Common myeloid progenitor, CD34-positive (primary cell): ENCODE data around the gene RAB37.

Experiments used
- CTCF ChIA-PET: fragments of 350-600 bp; sonication (Branson Sonifier 250); formaldehyde crosslinking; loops from one replicate; lab custom pipeline; 2021; ENCODE audit warnings: antibody characterized with exemption; lab: Charles Lee
- POLR2A ChIA-PET: fragments of 350-600 bp; sonication (Branson Sonifier 250); formaldehyde crosslinking; loops from one replicate; lab custom pipeline; 2021; ENCODE audit warnings: antibody characterized with exemption; lab: Charles Lee
- DNase-seq, 3 donors: peaks; one replicate each; pipeline versions ENCODE4 v3.0.0 to v3.0.0-alpha.2; 2013
- H3K27ac ChIP-seq, 2 experiments: 1 replicate in 1 of 2; 2 replicates in 1 of 2; pipeline ENCODE4 v1.7.0; 2013; ENCODE audit warnings: inconsistent platforms in 2 of 2, low read length in 2 of 2, mild to moderate bottlenecking in 2 of 2, low read depth in 1 of 2, moderate library complexity in 1 of 2; ENCODE audit not compliant: severe bottlenecking in 2 of 2, insufficient read depth in 1 of 2, poor library complexity in 1 of 2
- H3K27me3 ChIP-seq, 5 experiments: replicated peaks in 2 of 5; 1 replicate in 3 of 5; 2 replicates in 2 of 5; pipeline versions ENCODE4 v1.6.1 to v1.7.0; 2013; ENCODE audit warnings: low read length in 4 of 5, mild to moderate bottlenecking in 2 of 5, moderate library complexity in 2 of 5, inconsistent platforms in 1 of 5; ENCODE audit not compliant: insufficient read depth in 5 of 5, control insufficient read depth in 4 of 5
- H3K36me3 ChIP-seq, 4 experiments: 1 replicate in 2 of 4; 2 replicates in 2 of 4; pipeline versions ENCODE4 v1.6.1 to v1.7.0; 2013; ENCODE audit warnings: low read length in 3 of 4, control low read depth in 1 of 4, mild to moderate bottlenecking in 1 of 4; ENCODE audit not compliant: control insufficient read depth in 4 of 4, insufficient read depth in 4 of 4
- H3K4me1 ChIP-seq, 4 experiments: 1 replicate in 3 of 4; 2 replicates in 1 of 4; pipeline versions ENCODE4 v1.6.1 to v1.7.1; 2013; ENCODE audit warnings: low read length in 3 of 4, mild to moderate bottlenecking in 3 of 4, control low read depth in 1 of 4, inconsistent platforms in 1 of 4, moderate library complexity in 1 of 4; ENCODE audit not compliant: control insufficient read depth in 4 of 4, insufficient read depth in 4 of 4; ENCODE audit errors: control extremely low read depth in 1 of 4
- H3K4me3 ChIP-seq, 7 experiments: 1 replicate in 4 of 7; 2 replicates in 3 of 7; pipeline versions ENCODE4 v1.5.1 to v1.7.0; 2013; ENCODE audit warnings: mild to moderate bottlenecking in 7 of 7, low read length in 6 of 7, moderate library complexity in 6 of 7, inconsistent platforms in 2 of 7, low read depth in 2 of 7, control low read depth in 1 of 7; ENCODE audit not compliant: insufficient read depth in 4 of 7, control insufficient read depth in 1 of 7; ENCODE audit errors: extremely low read depth in 1 of 7
- H3K9me3 ChIP-seq, 5 experiments: 1 replicate in 4 of 5; 2 replicates in 1 of 5; pipeline versions ENCODE4 v1.6.1 to v1.7.1; 2013; ENCODE audit warnings: low read length in 4 of 5, mild to moderate bottlenecking in 2 of 5, inconsistent platforms in 1 of 5, low read depth in 1 of 5, moderate library complexity in 1 of 5; ENCODE audit not compliant: control insufficient read depth in 4 of 5, insufficient read depth in 2 of 5; ENCODE audit errors: control extremely low read depth in 1 of 5
- WGBS: methylation state at CpG from one replicate; pipeline ENCODE4 v1.1.5; 2013; ENCODE audit not compliant: insufficient coverage; 5-methylcytosine and 5-hydroxymethylcytosine counted together

Gene RAB37

GRCh38 chr17:74697515-74697914, 39.5 kb upstream of the RAB37 start:
- POLR2A ChIA-PET = no interaction called here
- H3K27me3 ChIP-seq = no peaks in the 10 kb centered on the region
- CTCF ChIA-PET = interaction anchor here (1.1 to 3.3 kb wide), 3 partner anchors 11 to 62 kb away, joined by 3 to 15 read pairs (median 3); partner anchors contain the start of gene RAB37
- no peak overlapping the region for H3K4me3 ChIP-seq
- H3K9me3 ChIP-seq = peaks cover 0 to 2% (median 0%) of the 10 kb centered on the region in 5 experiments
- peaks cover 2 to 54% (median 21%) of the 10 kb centered on the region in 4 experiments for H3K36me3 ChIP-seq
- peaks cover 0 to 8% (median 0%) of the 10 kb centered on the region in 4 experiments for H3K4me1 ChIP-seq
- DNase-seq = no peak
- no peak overlapping the region for H3K27ac ChIP-seq
- 82% methylated on average over 1 of the region's 2 CpGs for WGBS

GRCh38 chr17:74698069-74698468, 39.0 kb upstream of the RAB37 start:
- Histone ChIP-seq H3K27me3 (no peaks in the 10 kb centered on the region), H3K4me3 (no peak overlapping the region), H3K4me1 (peaks cover 0 to 8% (median 0%) of the 10 kb centered on the region in 4 experiments), H3K27ac (no peak overlapping the region), H3K36me3 (peaks cover 2 to 59% (median 26%) of the 10 kb centered on the region in 4 experiments), H3K9me3 (peaks cover 0 to 2% (median 0%) of the 10 kb centered on the region in 5 experiments)
- WGBS = 100% methylated on average over 5 of the region's 7 CpGs
- DNase-seq = no peak
- CTCF ChIA-PET = interaction anchor here (1.1 to 3.3 kb wide), 4 partner anchors 11 to 62 kb away, joined by 3 to 15 read pairs (median 4); partner anchors contain the start of gene RAB37
- POLR2A ChIA-PET = interaction anchor here (0.7 kb wide), 1 partner anchor 140 kb away, joined by 4 read pairs; no protein-coding TSS in a partner anchor

GRCh38 chr17:74699236-74699635, 37.8 kb upstream of the RAB37 start:
- Histone ChIP-seq H3K9me3 (peaks cover 0 to under 1% (median 0%) of the 10 kb centered on the region in 5 experiments), H3K4me1 (peaks cover 0 to 8% (median 0%) of the 10 kb centered on the region in 4 experiments), H3K4me3 (no peak overlapping the region), H3K27me3 (no peaks in the 10 kb centered on the region), H3K36me3 (peaks cover 4 to 63% (median 33%) of the 10 kb centered on the region in 4 experiments), H3K27ac (no peak overlapping the region)
- DNase-seq = no peak
- ChIA-PET CTCF (interaction anchor here (1.3 to 3.3 kb wide), 2 partner anchors 21 to 38 kb away, joined by 4 to 15 read pairs; partner anchors contain the start of gene RAB37), POLR2A (interaction anchor here (0.6 kb wide), 1 partner anchor 179 kb away, joined by 3 read pairs; no protein-coding TSS in a partner anchor)
- WGBS = 91% methylated on average over 7 of the region's 9 CpGs

GRCh38 chr17:74702116-74702871, 34.8 kb upstream of the RAB37 start:
- H3K9me3 ChIP-seq = no peaks in the 10 kb centered on the region

GRCh38 chr17:74703311-74703710, 33.7 kb upstream of the RAB37 start:
- CTCF ChIA-PET = interaction anchor here (1.0 to 2.0 kb wide), 3 partner anchors 33 to 45 kb away, joined by 3 to 9 read pairs (median 5); partner anchors contain the start of gene RAB37
- POLR2A ChIA-PET = no interaction called here
- H3K4me3 ChIP-seq = no peak overlapping the region
- 100% methylated on average over 1 of the region's 2 CpGs for WGBS
- H3K27ac ChIP-seq = no peak overlapping the region
- DNase-seq = no peak
- peaks cover 6 to 45% (median 32%) of the 10 kb centered on the region in 4 experiments for H3K36me3 ChIP-seq
- no peaks in the 10 kb centered on the region for H3K27me3 ChIP-seq
- no peaks in the 10 kb centered on the region for H3K9me3 ChIP-seq
- H3K4me1 ChIP-seq = no peaks in the 10 kb centered on the region

More at GRCh38 chr17:74702116-74702871, 34.8 kb upstream of the RAB37 start:
- ChIA-PET POLR2A (no interaction called here), CTCF (interaction anchor here (0.6 to 2.0 kb wide), 9 partner anchors 16 to 119 kb away, joined by 3 to 9 read pairs (median 3); partner anchors contain the start of gene RAB37)
- H3K4me1 ChIP-seq = no peaks in the 10 kb centered on the region
- 91% methylated on average over 6 of the region's 9 CpGs for WGBS
- H3K4me3 ChIP-seq = no peak overlapping the region
- no peaks in the 10 kb centered on the region for H3K27me3 ChIP-seq
- no peak overlapping the region for H3K27ac ChIP-seq
- no peak for DNase-seq
- H3K36me3 ChIP-seq = peaks cover 6 to 50% (median 33%) of the 10 kb centered on the region in 4 experiments

- WGBS = 94% methylated on average over 8 of the region's 8 CpGs
- CTCF ChIA-PET = interaction anchor here (2.2 kb wide), 1 partner anchor 32 kb away, joined by 10 read pairs; no protein-coding TSS in a partner anchor
- H3K9me3 ChIP-seq = no peaks in the 10 kb centered on the region
These were observed 32.5 kb upstream of the RAB37 start for GRCh38 chr17:74704544-74704943.

More at GRCh38 chr17:74704544-74704943, 32.5 kb upstream of the RAB37 start:
- no peak overlapping the region for H3K4me3 ChIP-seq
- H3K36me3 ChIP-seq = peaks cover 6 to 40% (median 31%) of the 10 kb centered on the region in 4 experiments
- no peak overlapping the region for H3K27ac ChIP-seq
- H3K4me1 ChIP-seq = peaks cover 0 to 4% (median under 1%) of the 10 kb centered on the region in 4 experiments
- POLR2A ChIA-PET = no interaction called here
- DNase-seq = no peak
- no peaks in the 10 kb centered on the region for H3K27me3 ChIP-seq
